Measurements from ENCODE around the gene ME3.
"Not testable (repeated sequence)": the region's sequence is repeated elsewhere in the genome, so short reads cannot be mapped to it uniquely, and the experiment has no call there.

ME3 gene

GRCh38 chr11:86418106-86418505 is 254.3 kb downstream of the ME3 start:
- no peak for DNase-seq

- DNase-seq = not testable (repeated sequence)
Observed at GRCh38 chr11:86416951-86417350, 255.5 kb downstream of the ME3 start.

- DNase-seq = peak; percentile 93
Observed at GRCh38 chr11:86416494-86416893, 255.9 kb downstream of the ME3 start.

GRCh38 chr11:86415026-86415425 is 257.4 kb downstream of the ME3 start:
- DNase-seq = no peak

- DNase-seq = no peak
Observed at GRCh38 chr11:86414032-86414431, 258.4 kb downstream of the ME3 start.

- no peak for DNase-seq
Observed at GRCh38 chr11:86408845-86409244, 263.6 kb downstream of the ME3 start.

- DNase-seq = no peak
Observed at GRCh38 chr11:86403458-86403857, 269.0 kb downstream of the ME3 start.

GRCh38 chr11:86398106-86398505 is 274.3 kb downstream of the ME3 start:
- no peak for DNase-seq

- DNase-seq = no peak
Observed at GRCh38 chr11:86397351-86397750, 275.1 kb downstream of the ME3 start.

GRCh38 chr11:86396396-86396795 is 276.0 kb downstream of the ME3 start:
- no peak for DNase-seq

GRCh38 chr11:86395061-86395551 is 277.3 kb downstream of the ME3 start:
- no peak for DNase-seq

All from MV-4-11 (cell line).